Activated naive CD8-positive, alpha-beta T cell treated with anti-CD3 and anti-CD28 coated beads, Interleukin-2, amount 50 U/mL, for 16 hours (primary cell): ENCODE measurements around the gene TCP11L2.
A peak's percentile ranks its signal among the peaks of the same experiment; 100 is the strongest.
"Not testable (repeated sequence)": the region's sequence is repeated elsewhere in the genome, so short reads cannot be mapped to it uniquely, and the experiment has no call there.

ENCODE experiments used
- DNase-seq: peaks from one replicate; pipeline ENCODE4 v3.0.0-alpha.2; 2020; ENCODE audit warnings: low read depth, low spot score

TCP11L2 gene

GRCh38 chr12:106343214-106343528 is 40.6 kb downstream of the TCP11L2 start:
- DNase-seq = no peak

GRCh38 chr12:106344131-106344530 is 41.6 kb downstream of the TCP11L2 start:
- no peak for DNase-seq

- no peak for DNase-seq
Observed at GRCh38 chr12:106345746-106346145, 43.2 kb downstream of the TCP11L2 start.

GRCh38 chr12:106348411-106348810 is 45.9 kb downstream of the TCP11L2 start:
- DNase-seq = no peak

GRCh38 chr12:106353175-106353574 is 50.6 kb downstream of the TCP11L2 start:
- DNase-seq = no peak

- peak; percentile 89 for DNase-seq
Observed at GRCh38 chr12:106357549-106358395, 55.2 kb downstream of the TCP11L2 start, which contains the start of gene POLR3B. Gene POLR3B, plus strand, starts transcription at chr12:106357748. Its CDS starts 132 bp downstream, at chr12:106357880.

GRCh38 chr12:106358396-106359241 is 56.1 kb downstream of the TCP11L2 start:
- no peak for DNase-seq

GRCh38 chr12:106359646-106360399 is 57.3 kb downstream of the TCP11L2 start:
- DNase-seq = no peak

- no peak for DNase-seq
Observed at GRCh38 chr12:106360400-106360994, 58.0 kb downstream of the TCP11L2 start.

GRCh38 chr12:106362971-106363370 is 60.4 kb downstream of the TCP11L2 start:
- DNase-seq = no peak

- DNase-seq = no peak
Observed at GRCh38 chr12:106364261-106364660, 61.7 kb downstream of the TCP11L2 start.

GRCh38 chr12:106369624-106370346 is 67.3 kb downstream of the TCP11L2 start:
- DNase-seq = no peak

- no peak for DNase-seq
Observed at GRCh38 chr12:106378788-106379187, 76.3 kb downstream of the TCP11L2 start.

- DNase-seq = no peak
Observed at GRCh38 chr12:106380954-106381353, 78.4 kb downstream of the TCP11L2 start.

GRCh38 chr12:106381866-106382265 is 79.3 kb downstream of the TCP11L2 start:
- not testable (repeated sequence) for DNase-seq

GRCh38 chr12:106386813-106387535 is 84.4 kb downstream of the TCP11L2 start:
- DNase-seq = no peak

GRCh38 chr12:106387848-106388377 is 85.4 kb downstream of the TCP11L2 start:
- DNase-seq = no peak

GRCh38 chr12:106389151-106389550 is 86.6 kb downstream of the TCP11L2 start:
- no peak for DNase-seq

- DNase-seq = no peak
Observed at GRCh38 chr12:106392759-106393158, 90.2 kb downstream of the TCP11L2 start.
